GM12865 (cell line): ENCODE measurements around the gene CAPN15.
"Not testable (repeated sequence)": the region's sequence is repeated elsewhere in the genome, so short reads cannot be mapped to it uniquely, and the experiment has no call there.

Experiments
- DNase-seq: peaks from one replicate; pipeline ENCODE4 v3.0.0; 2010; ENCODE audit warnings: low read depth
- H3K4me3 ChIP-seq: 2 replicates; pipeline ENCODE4 v1.5.1; 2011; ENCODE audit warnings: mild to moderate bottlenecking, low read depth, low read length, control low read depth
- TF ChIP-seq, protein P1 (sequence below): IDR thresholded peaks from 2 replicates; pipeline ENCODE4 v1.5.1; 2011; ENCODE audit warnings: low read length, control low read depth, low read depth, inconsistent platforms; ENCODE audit not compliant: insufficient read depth; ENCODE audit errors: missing control alignments

CAPN15 gene

DNA sequence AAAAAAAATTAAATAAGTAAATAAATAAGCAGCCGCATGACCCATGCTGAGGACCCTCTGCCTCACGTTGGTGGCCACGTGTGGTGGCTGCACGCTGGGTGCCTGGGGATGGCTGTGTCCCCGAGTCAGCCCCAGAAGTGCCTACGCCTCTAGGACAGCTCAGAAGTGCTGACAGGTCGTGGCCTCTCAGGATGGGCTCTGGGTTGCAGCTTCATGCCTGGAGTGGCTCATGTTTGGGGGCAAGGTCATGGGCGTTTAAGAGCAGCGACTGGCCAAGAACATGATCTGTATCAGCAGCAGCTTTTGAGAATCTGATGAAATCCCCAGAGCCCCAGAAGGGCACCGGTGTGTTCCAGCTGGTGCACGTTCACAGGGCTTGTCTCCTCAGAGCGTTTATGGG, 26.8 kb upstream of the CAPN15 start:
- no peak overlapping the region for H3K4me3 ChIP-seq
- no peak for DNase-seq
- TF ChIP-seq, protein P1, sequence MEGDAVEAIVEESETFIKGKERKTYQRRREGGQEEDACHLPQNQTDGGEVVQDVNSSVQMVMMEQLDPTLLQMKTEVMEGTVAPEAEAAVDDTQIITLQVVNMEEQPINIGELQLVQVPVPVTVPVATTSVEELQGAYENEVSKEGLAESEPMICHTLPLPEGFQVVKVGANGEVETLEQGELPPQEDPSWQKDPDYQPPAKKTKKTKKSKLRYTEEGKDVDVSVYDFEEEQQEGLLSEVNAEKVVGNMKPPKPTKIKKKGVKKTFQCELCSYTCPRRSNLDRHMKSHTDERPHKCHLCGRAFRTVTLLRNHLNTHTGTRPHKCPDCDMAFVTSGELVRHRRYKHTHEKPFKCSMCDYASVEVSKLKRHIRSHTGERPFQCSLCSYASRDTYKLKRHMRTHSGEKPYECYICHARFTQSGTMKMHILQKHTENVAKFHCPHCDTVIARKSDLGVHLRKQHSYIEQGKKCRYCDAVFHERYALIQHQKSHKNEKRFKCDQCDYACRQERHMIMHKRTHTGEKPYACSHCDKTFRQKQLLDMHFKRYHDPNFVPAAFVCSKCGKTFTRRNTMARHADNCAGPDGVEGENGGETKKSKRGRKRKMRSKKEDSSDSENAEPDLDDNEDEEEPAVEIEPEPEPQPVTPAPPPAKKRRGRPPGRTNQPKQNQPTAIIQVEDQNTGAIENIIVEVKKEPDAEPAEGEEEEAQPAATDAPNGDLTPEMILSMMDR: no peak

DNA sequence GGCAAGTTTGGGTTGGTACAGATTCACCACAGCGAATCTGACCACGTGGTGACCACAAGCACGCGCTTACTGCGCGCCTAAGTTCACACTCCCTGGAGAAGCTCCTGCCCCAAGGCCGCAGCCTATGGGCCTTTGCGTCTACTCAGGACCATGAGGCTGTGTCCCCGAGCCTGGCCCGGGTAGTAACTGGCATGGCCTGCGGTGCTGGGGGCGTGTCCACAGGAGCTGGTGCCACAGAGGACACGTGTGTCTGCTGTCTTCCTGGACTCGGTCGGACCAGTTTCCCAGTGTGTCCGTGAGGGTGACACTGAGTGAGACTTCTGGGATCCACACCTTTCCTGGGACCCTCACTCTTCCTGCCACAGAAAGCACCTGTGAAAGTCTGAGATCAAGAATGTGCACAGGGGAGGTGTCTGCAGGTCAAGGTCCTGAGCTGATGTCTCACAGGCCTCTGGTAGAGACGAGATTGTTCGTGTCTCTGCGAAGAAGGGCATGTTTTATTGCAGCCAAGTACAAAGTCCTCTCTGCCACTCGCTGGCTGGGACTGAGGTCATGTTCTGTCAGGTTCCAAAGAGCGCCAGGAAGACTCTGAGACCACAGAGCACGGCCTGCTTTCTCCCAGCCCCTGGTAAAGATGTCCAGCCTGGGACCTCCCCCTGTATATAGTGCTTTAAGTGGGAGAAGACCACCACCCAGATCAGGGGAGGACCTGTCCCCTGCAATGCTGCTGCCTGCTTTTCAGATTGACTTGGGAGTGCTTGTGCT, 25.2 kb upstream of the CAPN15 start:
- no peak for DNase-seq
- H3K4me3 ChIP-seq: no peak overlapping the region
- TF ChIP-seq, protein P1: no peak

DNA sequence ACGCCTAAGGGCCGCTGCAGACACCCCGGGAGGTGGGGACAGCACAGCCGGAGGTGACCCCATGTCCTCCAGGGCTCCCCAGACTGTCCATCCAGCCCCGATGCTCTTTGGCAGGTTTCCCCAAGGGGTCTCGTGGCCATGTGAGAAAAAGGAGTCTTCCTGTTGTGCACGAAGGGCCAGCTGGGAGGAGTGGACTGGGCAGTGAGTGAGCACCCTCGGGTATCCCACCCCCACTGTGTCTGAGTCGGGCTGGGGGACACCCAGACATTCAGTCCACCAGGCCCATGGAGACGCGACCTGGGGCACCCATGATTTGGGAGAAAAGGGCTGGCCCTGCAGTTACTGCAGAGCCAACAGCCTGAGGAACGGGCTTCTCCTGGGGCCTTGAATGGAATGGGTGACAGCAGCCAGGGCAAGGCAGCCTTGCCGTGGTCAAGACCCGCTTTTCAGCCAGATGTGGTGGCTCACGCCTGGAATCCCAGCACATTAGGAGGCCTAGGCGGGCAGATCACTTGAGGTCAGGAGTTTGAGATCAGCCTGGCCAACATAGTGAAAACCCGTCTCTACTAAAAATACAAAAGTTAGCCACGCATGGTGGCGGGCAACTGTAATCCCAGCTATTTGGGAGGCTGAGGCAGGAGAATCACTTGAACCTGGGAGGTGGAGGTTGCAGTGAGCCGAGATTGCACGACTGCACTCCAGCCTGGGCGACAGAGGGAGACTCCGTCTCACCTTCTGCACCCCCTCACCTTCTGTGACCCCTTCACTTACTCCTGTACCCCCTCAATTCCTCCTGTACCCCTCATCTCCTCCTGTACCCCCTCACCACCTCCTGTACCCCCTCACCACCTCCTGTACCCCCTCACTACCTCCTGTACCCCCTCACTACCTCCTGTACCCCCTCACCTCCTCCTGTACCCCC, 24.1 kb upstream of the CAPN15 start:
- TF ChIP-seq, protein P1: no peak
- no peak overlapping the region for H3K4me3 ChIP-seq
- no peak for DNase-seq

DNA sequence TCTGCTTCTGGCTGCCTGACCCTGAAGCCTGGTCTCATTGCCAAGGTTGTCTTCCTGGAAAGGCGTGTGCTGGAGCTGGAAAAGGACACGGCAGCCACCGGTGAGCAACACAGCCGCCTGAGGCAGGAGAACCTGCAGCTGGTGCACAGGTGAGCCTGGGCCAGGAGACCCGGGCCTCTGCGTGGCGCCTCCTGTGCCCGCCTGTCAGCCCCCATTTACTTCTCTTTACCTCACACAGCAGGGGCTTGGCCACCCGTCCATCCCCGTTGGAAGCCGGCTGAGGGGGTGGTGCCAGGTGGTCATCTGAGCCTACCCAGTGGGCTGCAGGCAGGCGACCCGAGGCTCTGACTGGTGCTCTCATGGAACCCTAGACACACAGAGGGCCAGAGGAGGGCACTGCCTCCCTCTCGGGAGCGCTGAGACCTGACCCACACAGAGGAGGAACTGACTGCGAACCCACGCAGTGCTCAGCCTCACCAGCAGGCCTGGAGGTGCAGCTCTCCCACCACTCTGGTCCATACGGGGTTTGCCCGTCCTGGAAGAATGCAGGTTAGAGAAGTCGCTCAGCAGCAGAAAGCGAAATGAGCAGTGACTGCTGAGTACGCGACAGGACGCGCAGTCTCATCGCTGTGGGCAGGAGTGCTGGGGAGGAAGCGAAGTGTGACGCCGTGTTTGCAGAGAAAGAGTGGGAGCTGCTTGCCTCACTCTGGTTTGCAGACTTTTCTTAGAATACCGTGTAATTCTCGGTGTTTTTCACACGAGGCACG, 21.9 kb upstream of the CAPN15 start:
- no peak overlapping the region for H3K4me3 ChIP-seq
- DNase-seq: no peak
- TF ChIP-seq, protein P1: no peak

DNA sequence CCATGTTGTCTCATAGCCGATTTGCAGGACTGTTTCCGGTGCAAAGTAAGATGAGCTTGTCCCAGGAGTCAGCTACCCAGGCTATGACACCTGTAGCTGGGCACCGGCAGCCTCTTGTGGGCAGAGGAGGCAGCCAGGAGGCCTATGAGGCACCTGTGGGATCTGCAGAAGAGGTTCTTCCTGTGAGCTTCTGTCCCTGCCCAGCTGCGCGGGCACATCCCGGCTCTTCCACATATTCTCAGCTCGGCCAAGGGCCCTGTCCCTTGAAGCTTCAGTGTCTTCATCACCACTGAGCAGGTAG, 21.3 kb upstream of the CAPN15 start:
- TF ChIP-seq, protein P1: no peak
- no peak overlapping the region for H3K4me3 ChIP-seq
- DNase-seq: no peak

DNA sequence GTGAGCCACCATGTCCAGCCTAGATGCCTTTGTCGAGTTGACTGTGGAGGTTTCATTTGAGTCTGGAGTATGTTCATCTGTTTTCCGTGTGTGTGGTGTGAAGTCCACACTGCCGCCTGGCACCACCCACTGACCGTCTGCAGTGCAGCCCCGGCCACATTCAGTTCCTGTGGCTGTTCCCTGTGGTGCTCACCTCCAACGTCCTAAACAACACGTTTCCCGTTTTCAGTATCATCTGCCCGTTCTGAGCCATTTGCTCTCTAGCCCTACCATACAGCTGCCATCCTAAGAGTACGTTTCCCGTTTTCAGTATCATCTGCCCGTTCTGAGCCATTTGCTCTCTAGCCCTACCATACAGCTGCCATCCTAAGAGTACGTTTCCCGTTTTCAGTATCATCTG, 20.0 kb upstream of the CAPN15 start:
- DNase-seq, H3K4me3 ChIP-seq: not testable (repeated sequence)

DNA sequence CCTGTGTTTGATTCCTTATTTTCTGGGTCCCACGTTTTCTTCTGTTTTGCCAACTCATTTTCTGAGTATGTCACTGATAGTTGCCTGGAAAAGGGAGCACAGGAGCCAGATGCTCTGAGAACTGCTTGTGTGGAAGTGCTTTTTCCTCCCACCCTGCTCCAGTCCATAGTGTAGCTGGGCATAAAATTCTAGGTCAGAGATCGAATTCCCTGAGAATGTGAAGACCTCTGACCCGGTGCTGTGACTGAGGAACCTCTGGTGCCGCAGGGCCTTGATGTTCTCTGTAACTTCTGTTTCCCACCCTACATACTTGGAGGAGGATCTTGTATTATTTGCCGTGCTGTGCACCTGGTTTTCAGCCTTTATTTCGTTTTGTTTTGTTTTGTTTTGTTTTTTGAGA, 19.5 kb upstream of the CAPN15 start:
- TF ChIP-seq, protein P1: no peak
- H3K4me3 ChIP-seq: no peak overlapping the region

More for the DNA sequence above, 19.5 kb upstream of the CAPN15 start:
- DNase-seq: no peak
